Naive thymus-derived CD4-positive, alpha-beta T cell (primary cell): Measurements from ENCODE around the gene TBC1D2. TPM values are rescaled to one million over a fixed set of nuclear protein-coding genes. Genes with fewer than 3 reads are reported as not detected.

Source experiments
- ATAC-seq: fragments of 150-1000 bp; cut with Tn5 transposase; 2 replicates; pipeline ENCODE4 v1.10.0; 2021; ENCODE audit warnings: mild to moderate bottlenecking, moderate library complexity
- CTCF ChIA-PET: fragments of 350-600 bp; sonication (Branson Sonifier 250); formaldehyde crosslinking; loops from one replicate; lab custom pipeline; 2021; ENCODE audit warnings: antibody characterized with exemption; lab: Charles Lee
- POLR2A ChIA-PET: fragments of 350-600 bp; sonication (Branson Sonifier 250); formaldehyde crosslinking; loops from one replicate; lab custom pipeline; 2021; ENCODE audit warnings: antibody characterized with exemption, inconsistent platforms; lab: Charles Lee
- DNase-seq, 9 donors: peaks; one replicate each; pipeline versions ENCODE4 v3.0.0 to v3.0.0-alpha.2; 2020 to 2022; ENCODE audit warnings: mixed read lengths in 1 of 9
- H3K27ac ChIP-seq: one replicate; pipeline ENCODE4 v1.7.0; 2013; ENCODE audit warnings: mild to moderate bottlenecking, low read depth, low read length, moderate library complexity
- H3K27me3 ChIP-seq, 2 donors: one replicate each; pipeline ENCODE4 v1.7.0; 2013; ENCODE audit warnings: low read length in 2 of 2, mild to moderate bottlenecking in 2 of 2, moderate library complexity in 2 of 2; ENCODE audit not compliant: control insufficient read depth in 2 of 2, insufficient read depth in 2 of 2
- H3K36me3 ChIP-seq, 3 experiments: 1 replicate in 2 of 3; 2 replicates in 1 of 3; pipeline ENCODE4 v1.7.0; 2013; ENCODE audit warnings: low read length in 3 of 3, mild to moderate bottlenecking in 3 of 3, moderate library complexity in 1 of 3; ENCODE audit not compliant: insufficient read depth in 3 of 3, control insufficient read depth in 2 of 3
- H3K4me1 ChIP-seq, 2 donors: one replicate each; pipeline ENCODE4 v1.7.0; 2013; ENCODE audit warnings: low read length in 2 of 2, mild to moderate bottlenecking in 2 of 2, moderate library complexity in 1 of 2; ENCODE audit not compliant: control insufficient read depth in 2 of 2, insufficient read depth in 2 of 2
- H3K4me3 ChIP-seq: 2 replicates; pipeline ENCODE4 v1.7.0; 2013; ENCODE audit warnings: mild to moderate bottlenecking, low read length
- H3K9me3 ChIP-seq, 3 experiments: 1 replicate in 2 of 3; 2 replicates in 1 of 3; pipeline ENCODE4 v1.7.0; 2013; ENCODE audit warnings: low read length in 3 of 3; ENCODE audit not compliant: control insufficient read depth in 2 of 3
- H3K27ac Mint-ChIP-seq, 9 donors: one replicate each; pipeline ENCODE4 v1.8.0; 2020 to 2022; ENCODE audit warnings: mixed read lengths in 9 of 9, mild to moderate bottlenecking in 8 of 9, moderate library complexity in 5 of 9, inconsistent platforms in 2 of 9
- H3K27me3 Mint-ChIP-seq, 5 donors: one replicate each; pipeline ENCODE4 v1.8.0; 2021 to 2022; ENCODE audit warnings: mixed read lengths in 5 of 5, mild to moderate bottlenecking in 1 of 5
- H3K36me3 Mint-ChIP-seq, 5 donors: one replicate each; pipeline ENCODE4 v1.8.0; 2020 to 2022; ENCODE audit warnings: mixed read lengths in 5 of 5, mild to moderate bottlenecking in 3 of 5, inconsistent platforms in 1 of 5
- H3K4me1 Mint-ChIP-seq, 7 donors: one replicate each; pipeline ENCODE4 v1.8.0; 2020 to 2022; ENCODE audit warnings: mixed read lengths in 7 of 7, mild to moderate bottlenecking in 3 of 7, inconsistent platforms in 1 of 7
- H3K4me3 Mint-ChIP-seq, 10 donors: one replicate each; pipeline ENCODE4 v1.8.0; 2020 to 2022; ENCODE audit warnings: mild to moderate bottlenecking in 10 of 10, mixed read lengths in 10 of 10, moderate library complexity in 6 of 10, inconsistent platforms in 2 of 10
- H3K9me3 Mint-ChIP-seq, 11 donors: one replicate each; pipeline ENCODE4 v1.8.0; 2020 to 2022; ENCODE audit warnings: mixed read lengths in 11 of 11, mild to moderate bottlenecking in 4 of 11, inconsistent platforms in 1 of 11, moderate library complexity in 1 of 11
- intact Hi-C, 2 donors: fragments of 100-400 bp; cut with micrococcal nuclease; formaldehyde crosslinking; loops; one replicate each; pipeline ENCODE4 v1.15.1; 2023
- polyA plus RNA-seq, 2 donors: library from polyadenylated mRNA; unstranded; fragments of 300-500 nt; fragmentation: Illumina TruSeq; gene quantifications; one replicate each; pipeline ENCODE4 v1.2.3, GENCODE V29; 2021
- total RNA-seq, 6 experiments: library from RNA in 5 of 6; stranded (reverse) in 5 of 6; gene quantifications; 1 replicate in 5 of 6; 2 replicates in 1 of 6; pipeline ENCODE4 v1.2.3 and lab custom pipeline; 2021 to 2026

TBC1D2 gene
- total and polyA plus RNA-seq, 7 experiments from 2014 or later = 3.3 to 16.6 (median 8.8) TPM

DNA sequence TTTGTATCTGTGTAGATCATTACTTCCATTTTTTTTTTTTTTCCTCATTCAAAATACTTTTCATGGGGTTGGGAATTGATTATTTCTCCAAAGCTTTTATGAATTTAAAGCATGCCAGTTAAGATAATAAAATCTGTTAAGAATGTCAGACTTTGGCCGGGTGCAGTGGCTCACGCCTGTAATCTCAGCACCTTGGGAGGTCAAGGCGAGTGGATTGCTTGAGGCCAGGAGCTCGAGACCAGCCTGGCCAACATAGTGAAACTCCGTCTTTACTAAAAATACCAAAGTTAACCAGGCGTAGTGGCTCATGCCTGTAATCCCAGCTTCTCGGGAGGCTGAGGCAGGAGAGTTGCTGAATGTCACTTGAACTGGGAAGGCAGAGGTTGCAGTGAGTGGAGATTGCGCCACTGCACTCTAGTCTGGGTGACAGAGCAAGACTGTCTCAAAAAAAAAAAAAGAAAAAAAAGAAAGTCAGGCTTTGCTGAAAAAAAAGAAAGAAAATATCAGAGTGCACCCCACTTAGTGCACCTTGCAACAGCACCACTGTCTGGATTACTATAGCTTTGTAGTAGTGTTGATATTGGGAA lies 18.5 kb downstream of the TBC1D2 start:
- CTCF ChIA-PET = no interaction called here

GRCh38 chr9:98235126-98235525 lies 20.3 kb downstream of the TBC1D2 start:
- POLR2A ChIA-PET = no interaction called here

More for the DNA sequence above, 18.5 kb downstream of the TBC1D2 start:
- Histone ChIP-seq H3K4me1 (no peaks in the 10 kb centered on the region), H3K9me3 (no peaks in the 10 kb centered on the region), H3K27me3 (no peaks in the 10 kb centered on the region), H3K4me3 (no peak overlapping the region), H3K36me3 (peaks cover 0 to 22% (median 0%) of the 10 kb centered on the region in 3 experiments), H3K27ac (no peak overlapping the region)
- POLR2A ChIA-PET = interaction anchor here (0.6 to 0.7 kb wide), 2 partner anchors 14 to 150 kb away, joined by 3 read pairs; no protein-coding TSS in a partner anchor
- no peak for ATAC-seq
- no peak for DNase-seq
- Mint-ChIP-seq H3K4me3 (no peak overlapping the region), H3K36me3 (peaks cover 2 to 36% (median 14%) of the 10 kb centered on the region in 5 donors), H3K9me3 (peaks cover 0 to 2% (median 0%) of the 10 kb centered on the region in 11 donors), H3K4me1 (peaks cover 0 to 6% (median 0%) of the 10 kb centered on the region in 7 donors), H3K27ac (no peak overlapping the region), H3K27me3 (no peaks in the 10 kb centered on the region)
- intact Hi-C loops = no loop called here

DNA sequence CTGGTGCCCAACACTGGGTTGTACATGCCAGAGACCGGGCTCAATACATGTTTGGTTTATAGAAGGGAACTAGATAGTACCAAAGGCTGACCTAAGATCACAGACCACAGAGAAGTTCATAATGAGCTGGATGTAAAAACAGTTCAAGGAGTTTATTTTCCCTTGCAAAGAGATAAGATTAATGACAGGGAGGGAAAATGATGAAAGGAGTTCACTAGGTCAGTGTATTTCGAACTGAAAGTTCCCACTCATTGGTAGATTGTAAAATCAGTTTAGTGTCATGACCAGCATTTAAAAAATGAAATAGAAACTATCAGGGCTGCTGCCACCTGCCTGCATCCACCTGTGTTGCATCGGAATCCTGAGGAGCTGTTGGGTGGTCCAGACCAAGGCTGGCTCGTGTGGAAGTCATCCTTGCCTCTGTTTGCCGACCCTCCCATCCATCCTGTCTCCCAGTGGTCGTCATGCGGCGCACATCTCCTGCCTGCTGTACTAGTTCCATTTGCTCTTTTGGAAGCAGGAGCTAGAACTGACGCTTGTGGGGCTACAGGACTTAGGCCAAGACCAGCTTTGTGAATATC lies 21.1 kb downstream of the TBC1D2 start:
- H3K27ac ChIP-seq = no peak overlapping the region
- CTCF ChIA-PET = interaction anchor here (0.6 to 1.7 kb wide), 3 partner anchors 28 to 160 kb away, joined by 3 read pairs; no protein-coding TSS in a partner anchor
- ATAC-seq (no peak), DNase-seq (no peak)
- no peak overlapping the region for H3K4me3 ChIP-seq
- no peaks in the 10 kb centered on the region for H3K4me1 Mint-ChIP-seq
- no peak overlapping the region for H3K27ac Mint-ChIP-seq
- peaks cover 4 to 46% (median 8%) of the 10 kb centered on the region in 5 donors for H3K36me3 Mint-ChIP-seq
- H3K4me1 ChIP-seq = no peaks in the 10 kb centered on the region
- POLR2A ChIA-PET = interaction anchor here (0.6 to 1.1 kb wide), 2 partner anchors 21 to 23 kb away, joined by 4 to 5 read pairs; partner anchors contain the start of gene TBC1D2
- H3K9me3 Mint-ChIP-seq = peaks cover 0 to 2% (median 0%) of the 10 kb centered on the region in 11 donors
- H3K9me3 ChIP-seq = no peaks in the 10 kb centered on the region
- no peaks in the 10 kb centered on the region for H3K27me3 ChIP-seq
- no peaks in the 10 kb centered on the region for H3K27me3 Mint-ChIP-seq
- no peak overlapping the region for H3K4me3 Mint-ChIP-seq
- intact Hi-C loops = loop anchor here in 1 of 2 donors (1.0 kb wide), 1 partner anchor 160 kb away; no protein-coding TSS in a partner anchor
- H3K36me3 ChIP-seq = peaks cover 0 to 38% (median 0%) of the 10 kb centered on the region in 3 experiments

More at GRCh38 chr9:98235126-98235525, 20.3 kb downstream of the TBC1D2 start:
- Mint-ChIP-seq H3K9me3 (peaks cover 0 to 2% (median 0%) of the 10 kb centered on the region in 11 donors), H3K27ac (no peak overlapping the region), H3K36me3 (peaks cover 4 to 44% (median 12%) of the 10 kb centered on the region in 5 donors), H3K27me3 (no peaks in the 10 kb centered on the region), H3K4me3 (no peak overlapping the region), H3K4me1 (no peaks in the 10 kb centered on the region)
- DNase-seq (no peak), ATAC-seq (no peak)
- CTCF ChIA-PET = interaction anchor here (1.1 kb wide), 1 partner anchor 161 kb away, joined by 3 read pairs; no protein-coding TSS in a partner anchor
- Histone ChIP-seq H3K36me3 (peaks cover 0 to 32% (median 0%) of the 10 kb centered on the region in 3 experiments), H3K9me3 (no peaks in the 10 kb centered on the region), H3K4me3 (no peak overlapping the region), H3K27me3 (no peaks in the 10 kb centered on the region), H3K4me1 (no peaks in the 10 kb centered on the region), H3K27ac (no peak overlapping the region)
- intact Hi-C loops = no loop called here

GRCh38 chr9:98232926-98233325 lies 22.5 kb downstream of the TBC1D2 start:
- H3K27me3 Mint-ChIP-seq = no peaks in the 10 kb centered on the region
- Histone ChIP-seq H3K27ac (no peak overlapping the region), H3K27me3 (no peaks in the 10 kb centered on the region), H3K36me3 (peaks cover 0 to 51% (median 0%) of the 10 kb centered on the region in 3 experiments), H3K4me1 (no peaks in the 10 kb centered on the region), H3K4me3 (no peak overlapping the region), H3K9me3 (no peaks in the 10 kb centered on the region)
- no peak overlapping the region for H3K4me3 Mint-ChIP-seq
- POLR2A ChIA-PET = no interaction called here
- no peak overlapping the region for H3K27ac Mint-ChIP-seq
- CTCF ChIA-PET = interaction anchor here (1.7 kb wide), 1 partner anchor 27 kb away, joined by 3 read pairs; no protein-coding TSS in a partner anchor
- H3K36me3 Mint-ChIP-seq = peaks cover 4 to 56% (median 13%) of the 10 kb centered on the region in 5 donors
- intact Hi-C loops = no loop called here
- DNase-seq (no peak), ATAC-seq (no peak)
- peaks cover 0 to 2% (median 0%) of the 10 kb centered on the region in 11 donors for H3K9me3 Mint-ChIP-seq
- no peaks in the 10 kb centered on the region for H3K4me1 Mint-ChIP-seq

DNA sequence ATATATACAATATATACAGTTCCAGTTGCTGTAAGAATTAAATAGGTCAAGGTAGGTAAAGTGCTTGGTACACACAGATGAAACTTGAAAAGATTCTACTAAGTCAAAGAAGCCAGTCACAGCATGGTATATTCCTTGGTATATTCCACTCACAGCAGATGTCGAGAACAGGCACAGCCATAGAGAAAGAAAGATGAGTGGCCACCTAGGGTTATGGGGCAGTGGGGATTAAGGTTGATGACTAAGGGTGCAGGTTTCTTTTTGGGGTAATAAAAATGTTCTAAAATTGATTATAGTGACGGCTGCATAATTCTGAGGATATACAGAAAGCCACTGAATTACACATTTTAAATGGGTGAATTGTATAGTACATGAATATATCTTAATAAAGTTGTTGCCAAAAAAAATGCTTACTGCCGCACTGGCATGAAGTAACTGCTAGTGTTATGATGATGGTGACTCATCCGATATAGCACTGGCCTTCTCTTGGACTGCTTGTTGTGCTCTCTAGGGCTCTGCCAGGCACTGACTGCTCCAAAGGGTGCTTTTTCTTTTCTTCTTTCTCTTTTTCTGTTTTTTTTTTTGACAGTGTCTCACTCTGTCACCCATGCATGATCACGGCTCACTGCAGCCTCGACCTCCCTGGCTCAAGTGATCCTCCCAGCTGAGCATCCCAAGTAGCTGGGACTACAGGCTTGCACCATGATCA lies 23.5 kb downstream of the TBC1D2 start:
- H3K36me3 Mint-ChIP-seq = peaks cover 4 to 59% (median 13%) of the 10 kb centered on the region in 5 donors
- peaks cover 0 to 2% (median 0%) of the 10 kb centered on the region in 11 donors for H3K9me3 Mint-ChIP-seq
- Histone ChIP-seq H3K36me3 (peaks cover 0 to 59% (median 0%) of the 10 kb centered on the region in 3 experiments), H3K9me3 (no peaks in the 10 kb centered on the region), H3K27ac (no peak overlapping the region), H3K4me1 (no peaks in the 10 kb centered on the region), H3K4me3 (no peak overlapping the region), H3K27me3 (no peaks in the 10 kb centered on the region)
- H3K27me3 Mint-ChIP-seq = no peaks in the 10 kb centered on the region
- no peak for ATAC-seq
- H3K4me3 Mint-ChIP-seq = no peak overlapping the region
- ChIA-PET POLR2A (no interaction called here), CTCF (no interaction called here)
- no peak for DNase-seq
- intact Hi-C loops = no loop called here
- H3K4me1 Mint-ChIP-seq = no peaks in the 10 kb centered on the region
- peak overlapping the region in 1 of 9 donors; percentile 31 for H3K27ac Mint-ChIP-seq

GRCh38 chr9:98230789-98231188 lies 24.7 kb downstream of the TBC1D2 start:
- no peak for DNase-seq
- Mint-ChIP-seq H3K4me1 (no peaks in the 10 kb centered on the region), H3K27me3 (no peaks in the 10 kb centered on the region), H3K9me3 (peaks cover 0 to 2% (median 0%) of the 10 kb centered on the region in 11 donors), H3K27ac (peak overlapping the region in 2 of 9 donors; percentile 19 to 40), H3K36me3 (peaks cover 2 to 68% (median 9%) of the 10 kb centered on the region in 5 donors), H3K4me3 (no peak overlapping the region)
- intact Hi-C loops = no loop called here
- H3K4me3 ChIP-seq = no peak overlapping the region
- no peaks in the 10 kb centered on the region for H3K27me3 ChIP-seq
- CTCF ChIA-PET = interaction anchor here (0.6 kb wide), 1 partner anchor 8 kb away, joined by 3 read pairs; no protein-coding TSS in a partner anchor
- H3K36me3 ChIP-seq = peaks cover 0 to 69% (median 0%) of the 10 kb centered on the region in 3 experiments
- POLR2A ChIA-PET = no interaction called here
- H3K9me3 ChIP-seq = no peaks in the 10 kb centered on the region
- no peak for ATAC-seq
- H3K4me1 ChIP-seq = no peaks in the 10 kb centered on the region
- no peak overlapping the region for H3K27ac ChIP-seq
